SJCRH30 (cell line): Measurements from ENCODE around the gene NAV1. TPM values are rescaled to one million over a fixed set of nuclear protein-coding genes. Genes with fewer than 3 reads are reported as not detected.
A peak's percentile ranks its signal among the peaks of the same experiment; 100 is the strongest.
"Not testable (repeated sequence)": the region's sequence is repeated elsewhere in the genome, so short reads cannot be mapped to it uniquely, and the experiment has no call there.

ENCODE experiments used
- DNase-seq, 2 experiments: peaks; one replicate each; pipeline ENCODE4 v3.0.0-alpha.2; 2015 to 2020
- H3K27ac ChIP-seq: fragments of 250-450 bp; sonication (Bioruptor Pico); 2 replicates; pipeline ENCODE4 v1.5.1; 2020; ENCODE audit warnings: mild to moderate bottlenecking, moderate library complexity
- H3K27me3 ChIP-seq: fragments of 250-450 bp; sonication (Bioruptor Pico); 2 replicates; pipeline ENCODE4 v1.5.1; 2020; ENCODE audit warnings: mild to moderate bottlenecking, moderate library complexity
- H3K36me3 ChIP-seq: fragments of 250-450 bp; sonication (Bioruptor Pico); 2 replicates; pipeline ENCODE4 v1.5.1; 2020; ENCODE audit warnings: mild to moderate bottlenecking, moderate library complexity
- H3K4me1 ChIP-seq: fragments of 250-450 bp; sonication (Bioruptor Pico); 2 replicates; pipeline ENCODE4 v1.5.1; 2020; ENCODE audit warnings: mild to moderate bottlenecking, moderate library complexity
- H3K4me3 ChIP-seq: fragments of 250-450 bp; sonication (Bioruptor Pico); 2 replicates; pipeline ENCODE4 v1.5.1; 2020; ENCODE audit warnings: mild to moderate bottlenecking, moderate library complexity
- H3K9me3 ChIP-seq: fragments of 250-450 bp; sonication (Bioruptor Pico); replicated peaks from 2 replicates; pipeline ENCODE4 v1.5.1; 2020; ENCODE audit warnings: mild to moderate bottlenecking, moderate library complexity
- total RNA-seq: library from RNA; depleted of rRNA; stranded (reverse); fragments of >200 nt; shearing (Covaris generic); gene quantifications from 2 replicates; pipeline ENCODE4 v1.2.3, GENCODE V29; 2014; rRNA removed

The NAV1 gene, protein sequence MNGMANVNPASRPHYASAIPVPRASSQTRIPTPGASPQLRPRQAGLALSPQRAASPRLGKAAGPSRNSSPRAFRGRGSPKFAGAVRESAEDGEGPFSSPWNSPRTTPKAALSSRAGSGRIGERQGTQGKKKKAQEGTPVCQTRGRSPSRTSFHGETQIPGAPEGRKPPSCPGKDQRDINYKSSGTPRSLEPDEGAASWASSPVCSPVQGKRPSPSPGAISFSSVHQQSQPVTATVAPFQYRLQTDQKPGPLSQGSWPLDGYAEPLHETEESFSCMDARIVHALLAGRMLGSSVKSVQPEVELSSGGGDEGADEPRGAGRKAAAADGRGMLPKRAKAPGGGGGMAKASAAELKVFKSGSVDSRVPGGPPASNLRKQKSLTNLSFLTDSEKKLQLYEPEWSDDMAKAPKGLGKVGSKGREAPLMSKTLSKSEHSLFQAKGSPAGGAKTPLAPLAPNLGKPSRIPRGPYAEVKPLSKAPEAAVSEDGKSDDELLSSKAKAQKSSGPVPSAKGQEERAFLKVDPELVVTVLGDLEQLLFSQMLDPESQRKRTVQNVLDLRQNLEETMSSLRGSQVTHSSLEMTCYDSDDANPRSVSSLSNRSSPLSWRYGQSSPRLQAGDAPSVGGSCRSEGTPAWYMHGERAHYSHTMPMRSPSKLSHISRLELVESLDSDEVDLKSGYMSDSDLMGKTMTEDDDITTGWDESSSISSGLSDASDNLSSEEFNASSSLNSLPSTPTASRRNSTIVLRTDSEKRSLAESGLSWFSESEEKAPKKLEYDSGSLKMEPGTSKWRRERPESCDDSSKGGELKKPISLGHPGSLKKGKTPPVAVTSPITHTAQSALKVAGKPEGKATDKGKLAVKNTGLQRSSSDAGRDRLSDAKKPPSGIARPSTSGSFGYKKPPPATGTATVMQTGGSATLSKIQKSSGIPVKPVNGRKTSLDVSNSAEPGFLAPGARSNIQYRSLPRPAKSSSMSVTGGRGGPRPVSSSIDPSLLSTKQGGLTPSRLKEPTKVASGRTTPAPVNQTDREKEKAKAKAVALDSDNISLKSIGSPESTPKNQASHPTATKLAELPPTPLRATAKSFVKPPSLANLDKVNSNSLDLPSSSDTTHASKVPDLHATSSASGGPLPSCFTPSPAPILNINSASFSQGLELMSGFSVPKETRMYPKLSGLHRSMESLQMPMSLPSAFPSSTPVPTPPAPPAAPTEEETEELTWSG (N-terminal part only)
- total RNA-seq, result 63.8 and 68.2 TPM in 2 replicates

DNA sequence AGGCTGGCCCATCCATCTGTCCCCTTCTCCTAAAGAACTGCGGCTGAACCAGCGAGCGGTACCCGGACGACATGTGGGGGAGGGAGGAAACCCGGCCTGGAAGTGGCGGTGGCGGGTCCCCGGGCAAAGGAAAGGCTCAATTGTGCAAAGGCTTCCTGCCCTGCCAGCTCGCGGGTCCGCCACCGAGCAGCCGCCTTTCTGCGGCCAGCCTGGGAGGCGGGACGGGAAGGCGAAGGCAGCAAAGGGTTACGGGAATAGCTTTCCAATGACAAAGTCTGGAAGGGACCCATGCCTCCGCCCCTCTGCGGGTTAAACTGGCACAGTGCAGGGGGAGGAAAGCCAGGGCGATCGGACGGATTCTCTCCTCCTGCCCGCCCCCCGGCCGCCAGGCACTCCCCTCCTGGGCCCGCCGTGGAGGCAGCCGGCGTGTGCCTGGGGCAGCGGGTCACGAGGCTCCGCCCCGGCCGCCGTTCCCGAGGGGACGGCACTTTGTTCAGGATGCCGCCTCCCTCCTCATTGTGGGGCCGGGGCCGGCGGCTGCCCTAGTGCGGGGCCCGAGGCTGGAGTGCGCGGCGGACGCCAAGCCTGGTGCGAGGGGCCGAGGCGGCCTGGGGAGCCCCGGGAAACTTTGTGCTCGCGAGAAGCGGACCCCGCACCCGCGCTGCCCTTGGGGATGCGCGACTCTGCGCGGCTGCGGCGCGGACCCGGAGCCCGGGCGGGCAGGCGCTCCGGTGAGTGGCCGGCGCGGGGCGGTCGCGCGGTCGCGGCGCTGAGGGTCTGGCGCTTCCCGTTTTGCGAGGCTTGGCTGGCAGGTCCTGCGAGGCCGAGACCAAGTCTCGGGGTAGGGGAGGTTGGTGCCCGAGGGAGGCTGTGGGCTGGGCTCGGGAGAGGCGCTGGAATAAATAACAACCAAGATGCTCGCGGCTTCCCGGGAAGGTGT is at the start of gene NAV1:
NAV1 (plus strand) TSS at position 516 of the 940 bp plus-strand sequence. CDS start 83,758 bp downstream, outside the sequence.
- H3K36me3 ChIP-seq, result 0 out of 2 replicates have a peak, but pooled peaks cover 4% of the 10 kb centered on the region
- no peaks in the 10 kb centered on the region for H3K9me3 ChIP-seq
- peak; percentile 94 to 95 for DNase-seq
- H3K4me1 ChIP-seq, result peaks cover 57% of the 10 kb centered on the region
- H3K4me3 ChIP-seq, result peak within 1 kb of the TSS; percentile 75
- peak within 1 kb of the TSS; percentile 94 for H3K27ac ChIP-seq
- H3K27me3 ChIP-seq, result no peaks in the 10 kb centered on the region

DNA sequence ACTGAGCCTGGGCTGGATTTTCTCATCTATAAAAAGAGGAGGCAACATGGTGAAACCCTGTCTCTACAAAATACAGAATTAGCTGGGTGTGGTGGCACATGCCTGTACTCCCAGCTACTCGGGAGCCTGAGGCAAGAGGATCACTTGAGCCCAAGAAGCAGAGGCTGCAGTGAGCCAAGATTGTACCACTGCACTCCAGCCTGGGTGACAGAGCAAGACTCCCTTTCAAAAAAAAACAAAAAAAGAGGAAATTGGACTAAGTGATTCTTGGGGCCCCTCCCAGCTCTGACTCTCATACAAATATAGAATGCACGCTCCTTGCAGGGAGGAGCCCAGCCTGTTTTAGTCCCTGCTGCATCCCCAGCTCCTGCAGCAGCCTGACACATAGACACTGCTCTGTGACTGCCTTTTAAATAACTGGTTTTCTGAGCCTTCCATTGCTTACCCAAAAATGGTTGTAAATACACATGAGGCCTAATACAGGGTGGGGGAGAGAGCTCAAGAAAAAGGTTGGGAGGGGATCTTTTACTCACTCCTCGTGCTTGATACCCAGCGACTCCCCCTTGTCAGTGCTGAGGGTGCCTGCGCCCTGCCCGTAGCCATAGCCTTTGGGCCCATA is 49.2 kb upstream of the NAV1 start:
- H3K27me3 ChIP-seq, result no peaks in the 10 kb centered on the region
- peaks cover 15% of the 10 kb centered on the region; the same call in 1 of the 2 replicates for H3K36me3 ChIP-seq
- H3K27ac ChIP-seq, result peak overlapping the region; percentile 4; the same call in 1 of the 2 replicates
- peaks cover 32% of the 10 kb centered on the region for H3K4me1 ChIP-seq
- no peaks in the 10 kb centered on the region for H3K9me3 ChIP-seq
- H3K4me3 ChIP-seq, result no peak overlapping the region
- no peak for DNase-seq

DNA sequence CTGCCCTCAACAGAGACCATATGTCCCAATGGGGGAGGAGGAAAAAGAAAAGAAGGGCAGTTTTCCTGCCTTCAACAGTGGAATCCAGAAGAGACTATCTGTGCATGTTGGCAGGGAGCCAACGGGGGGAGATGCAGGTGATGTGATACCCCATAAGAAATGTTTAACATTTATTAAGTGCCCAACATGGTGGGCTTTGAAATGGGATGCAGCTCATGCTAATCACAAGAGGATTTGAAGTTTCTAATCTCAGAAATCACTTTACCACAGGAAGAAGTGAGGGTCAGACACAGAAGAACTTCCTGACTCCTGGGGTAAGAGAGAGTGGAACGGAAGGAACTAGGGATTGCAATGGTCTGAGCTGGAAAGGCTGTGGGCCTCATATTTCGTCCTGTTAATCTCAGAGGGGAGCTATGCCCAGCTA is 48.2 kb upstream of the NAV1 start:
- no peaks in the 10 kb centered on the region for H3K9me3 ChIP-seq
- no peaks in the 10 kb centered on the region for H3K27me3 ChIP-seq
- peaks cover 31% of the 10 kb centered on the region for H3K4me1 ChIP-seq
- DNase-seq, result peak in 1 of 2 experiments; percentile 54
- H3K27ac ChIP-seq, result no peak overlapping the region
- H3K4me3 ChIP-seq, result no peak overlapping the region
- H3K36me3 ChIP-seq, result peaks cover 18% of the 10 kb centered on the region; the same call in 1 of the 2 replicates

DNA sequence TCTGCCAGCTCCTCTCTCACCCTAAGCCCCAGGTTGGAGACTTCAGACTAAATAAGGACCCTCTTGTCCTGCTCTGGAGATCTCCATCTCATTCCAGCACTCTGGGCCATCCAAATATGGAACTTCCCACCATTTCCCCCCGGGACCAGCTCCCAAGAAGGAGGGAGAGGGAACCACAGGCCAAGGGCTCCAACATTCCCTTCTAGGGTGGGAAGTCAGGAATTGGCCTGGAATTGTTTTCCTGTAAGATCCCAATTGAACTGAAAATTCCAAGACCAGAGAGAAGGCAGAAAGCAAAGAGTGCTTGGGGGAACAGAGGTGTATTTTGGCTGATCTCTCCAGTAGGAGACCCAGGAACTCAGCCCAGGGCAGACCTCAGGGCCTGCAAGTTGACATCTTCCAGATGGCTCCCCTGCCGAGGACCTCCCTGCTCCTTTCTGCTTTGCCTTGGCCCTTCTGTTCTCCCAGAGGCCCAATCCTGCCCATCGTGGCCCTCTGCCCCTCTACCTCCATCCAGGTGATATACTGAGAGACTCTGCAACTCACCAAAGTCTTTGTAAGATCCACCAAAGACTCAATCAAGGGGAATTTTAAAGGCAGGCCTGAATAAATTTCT is 46.9 kb upstream of the NAV1 start:
- no peak overlapping the region for H3K4me3 ChIP-seq
- H3K27ac ChIP-seq, result no peak overlapping the region
- H3K36me3 ChIP-seq, result peaks cover 17% of the 10 kb centered on the region; the same call in 1 of the 2 replicates
- H3K27me3 ChIP-seq, result no peaks in the 10 kb centered on the region
- H3K4me1 ChIP-seq, result peaks cover 29% of the 10 kb centered on the region
- H3K9me3 ChIP-seq, result no peaks in the 10 kb centered on the region
- no peak for DNase-seq

DNA sequence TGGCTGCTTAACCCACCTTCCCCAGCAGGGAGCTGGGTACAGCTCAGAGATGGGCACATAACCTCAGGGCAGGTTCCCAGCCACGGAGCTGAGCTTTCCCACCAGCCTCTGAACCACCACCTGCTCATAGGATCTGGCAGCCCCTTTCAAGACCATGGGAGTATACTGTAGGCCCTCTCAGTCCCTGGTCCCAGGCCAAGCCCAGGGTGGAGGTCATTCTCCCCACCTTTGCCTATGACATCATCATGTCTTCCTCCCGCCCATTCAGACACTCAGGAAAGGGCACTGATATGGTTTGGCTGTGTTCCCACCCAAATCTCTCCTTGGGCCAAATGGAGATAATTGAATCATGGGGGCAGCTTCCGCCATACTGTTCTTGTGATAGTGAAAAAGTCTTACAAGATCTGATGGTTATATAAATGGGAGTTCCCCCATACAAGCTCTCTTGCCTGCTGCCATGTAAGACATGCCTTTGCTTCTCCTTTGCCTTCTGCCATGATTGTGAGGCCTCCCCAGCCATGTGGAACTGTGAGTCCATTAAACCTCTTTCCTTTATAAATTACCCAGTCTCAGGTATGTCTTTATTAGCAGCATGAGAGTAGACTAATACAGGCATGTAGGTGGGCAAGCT is 45.8 kb upstream of the NAV1 start:
- H3K27ac ChIP-seq, DNase-seq, H3K4me3 ChIP-seq, H3K9me3 ChIP-seq, H3K27me3 ChIP-seq: not testable (repeated sequence)
- peaks cover 17% of the 10 kb centered on the region; the same call in 1 of the 2 replicates for H3K36me3 ChIP-seq
- H3K4me1 ChIP-seq, result peaks cover 29% of the 10 kb centered on the region

DNA sequence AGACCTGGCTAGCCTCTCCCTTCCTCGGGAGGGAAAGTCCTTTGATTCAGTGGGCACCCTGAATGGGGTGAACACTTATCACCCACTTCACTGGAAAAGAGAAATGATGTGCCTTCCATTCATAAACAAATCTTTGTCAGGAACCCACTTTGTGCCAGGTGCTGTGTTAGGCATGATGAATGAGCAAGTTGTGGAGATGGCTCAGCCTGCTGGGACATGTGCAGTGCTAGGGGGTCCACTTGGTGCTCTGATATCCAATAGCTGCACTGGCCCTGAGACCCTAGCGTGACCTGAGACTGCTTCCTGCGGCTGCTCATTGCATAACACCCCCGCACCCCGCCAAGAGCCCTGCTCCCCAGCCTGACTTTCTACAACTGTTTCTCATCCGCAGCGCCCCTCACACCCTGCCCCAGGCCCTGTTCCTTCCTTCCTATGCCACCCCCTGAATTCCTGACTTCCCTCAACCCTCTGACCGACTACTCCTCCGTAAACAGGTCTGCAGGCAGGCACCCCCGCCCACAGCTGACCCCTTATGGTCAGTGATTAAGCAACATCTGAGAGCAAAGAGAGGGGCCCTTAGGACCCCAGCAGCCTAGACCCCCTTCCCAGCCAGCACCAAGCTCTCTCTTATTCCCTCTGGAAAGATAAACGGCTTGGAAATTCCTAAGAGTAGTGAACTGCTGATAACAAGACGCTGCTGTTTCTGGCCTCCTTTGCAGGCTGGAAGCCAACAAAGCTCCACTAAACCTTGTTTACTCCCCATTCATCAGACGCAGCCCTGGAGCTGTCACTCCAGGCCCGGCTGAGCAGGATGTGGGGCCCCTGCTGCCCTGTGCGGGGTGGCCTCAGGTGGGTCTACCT is 44.9 kb upstream of the NAV1 start:
- H3K27ac ChIP-seq, result no peak overlapping the region
- no peaks in the 10 kb centered on the region for H3K9me3 ChIP-seq
- DNase-seq, result no peak
- H3K27me3 ChIP-seq, result no peaks in the 10 kb centered on the region
- H3K4me3 ChIP-seq, result no peak overlapping the region
- peaks cover 17% of the 10 kb centered on the region; the same call in 1 of the 2 replicates for H3K36me3 ChIP-seq
- H3K4me1 ChIP-seq, result peaks cover 29% of the 10 kb centered on the region

DNA sequence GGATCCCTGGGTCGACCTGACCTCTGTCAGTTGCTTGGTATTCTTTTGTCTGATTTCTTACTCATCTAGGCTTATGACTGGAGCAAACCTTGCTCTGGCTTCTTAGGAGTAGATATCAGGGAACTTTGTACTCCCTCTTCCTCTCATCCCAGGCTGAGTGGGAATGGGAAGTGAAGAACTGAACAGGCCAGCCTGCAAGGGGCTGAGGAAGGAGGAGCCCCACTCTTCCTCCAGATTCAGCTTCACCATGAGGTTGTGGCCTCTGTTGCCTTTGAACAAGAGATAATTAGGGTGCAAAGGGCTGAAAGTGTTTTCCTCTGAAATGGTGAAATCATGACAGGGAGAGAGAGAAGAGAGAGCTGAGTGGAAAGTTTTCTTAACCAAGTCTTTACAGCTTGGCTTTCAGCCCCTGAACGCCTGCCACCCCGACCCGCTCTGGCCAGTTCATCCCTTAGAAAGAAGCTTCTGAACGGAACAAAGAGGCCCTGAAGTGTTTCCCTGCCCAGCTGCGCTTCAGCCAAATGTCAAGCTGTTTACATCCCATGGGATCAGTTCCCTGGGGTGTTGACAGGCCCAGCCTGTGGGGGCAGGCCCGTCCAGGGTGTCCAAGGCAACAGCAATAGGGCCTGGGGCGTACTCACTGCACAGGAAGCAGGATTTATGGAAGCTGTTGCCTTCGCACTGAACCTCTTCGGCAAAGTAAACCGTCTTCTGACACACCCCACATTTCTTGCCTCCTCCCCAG is 43.2 kb upstream of the NAV1 start:
- Histone ChIP-seq H3K9me3 (no peaks in the 10 kb centered on the region), H3K4me1 (peaks cover 16% of the 10 kb centered on the region), H3K27ac (no peak overlapping the region), H3K4me3 (no peak overlapping the region), H3K27me3 (no peaks in the 10 kb centered on the region), H3K36me3 (peaks cover 17% of the 10 kb centered on the region; the same call in 1 of the 2 replicates)
- DNase-seq, result peak; percentile 75 to 79

DNA sequence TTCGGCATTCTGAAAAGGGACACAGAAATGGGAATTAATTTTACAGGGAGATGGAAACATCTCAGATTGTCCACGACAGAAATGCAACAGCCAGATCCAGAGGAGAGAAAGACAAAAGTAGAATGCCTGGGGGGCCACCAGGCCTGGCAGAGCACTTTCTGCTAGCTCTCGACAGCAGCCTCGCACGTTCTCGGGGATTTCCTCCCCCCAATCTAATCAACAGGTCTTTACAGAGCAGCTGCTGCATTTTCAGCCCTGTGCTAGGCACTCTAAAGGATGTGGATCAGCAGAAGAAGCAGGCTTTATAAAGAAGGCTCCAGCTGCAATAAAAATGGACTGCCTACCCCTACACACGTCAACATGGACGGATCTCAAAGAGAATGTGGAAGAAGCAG is 42.6 kb upstream of the NAV1 start:
- no peak overlapping the region for H3K27ac ChIP-seq
- H3K4me3 ChIP-seq, result no peak overlapping the region
- H3K27me3 ChIP-seq, result no peaks in the 10 kb centered on the region
- H3K9me3 ChIP-seq, result no peaks in the 10 kb centered on the region
- peaks cover 21% of the 10 kb centered on the region for H3K4me1 ChIP-seq
- no peak for DNase-seq
- peaks cover 17% of the 10 kb centered on the region; the same call in 1 of the 2 replicates for H3K36me3 ChIP-seq

DNA sequence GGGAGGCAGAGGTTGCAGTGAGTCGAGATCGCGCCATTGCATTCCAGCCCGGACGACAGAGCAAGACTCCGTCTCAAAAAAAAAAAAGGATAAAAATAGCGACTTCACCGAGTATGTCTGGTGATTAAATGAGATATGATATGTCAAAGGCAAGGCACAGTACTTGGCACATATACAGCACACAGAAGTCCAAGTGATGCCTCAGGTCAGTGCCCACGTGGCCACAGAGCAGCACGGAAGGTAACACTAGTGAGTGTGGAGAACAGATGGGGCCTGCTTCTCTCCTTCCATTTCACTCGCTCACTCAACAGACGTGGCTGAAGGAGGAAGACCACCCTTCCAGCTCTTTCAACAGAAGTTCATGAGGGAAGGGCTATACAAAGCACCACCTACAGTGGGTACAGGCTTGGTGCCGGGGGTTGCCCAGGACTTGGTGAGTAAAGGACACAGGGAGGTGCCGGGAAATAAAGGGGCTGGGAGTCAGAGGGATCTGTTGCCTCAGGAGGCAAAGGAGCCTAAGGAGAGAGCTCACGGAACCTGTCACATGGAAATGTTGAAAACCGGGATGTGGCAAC is 40.9 kb upstream of the NAV1 start:
- Histone ChIP-seq H3K27ac (no peak overlapping the region), H3K27me3 (no peaks in the 10 kb centered on the region), H3K9me3 (no peaks in the 10 kb centered on the region), H3K4me1 (peaks cover 36% of the 10 kb centered on the region), H3K36me3 (peaks cover 15% of the 10 kb centered on the region; the same call in 1 of the 2 replicates), H3K4me3 (no peak overlapping the region)
- DNase-seq, result no peak

DNA sequence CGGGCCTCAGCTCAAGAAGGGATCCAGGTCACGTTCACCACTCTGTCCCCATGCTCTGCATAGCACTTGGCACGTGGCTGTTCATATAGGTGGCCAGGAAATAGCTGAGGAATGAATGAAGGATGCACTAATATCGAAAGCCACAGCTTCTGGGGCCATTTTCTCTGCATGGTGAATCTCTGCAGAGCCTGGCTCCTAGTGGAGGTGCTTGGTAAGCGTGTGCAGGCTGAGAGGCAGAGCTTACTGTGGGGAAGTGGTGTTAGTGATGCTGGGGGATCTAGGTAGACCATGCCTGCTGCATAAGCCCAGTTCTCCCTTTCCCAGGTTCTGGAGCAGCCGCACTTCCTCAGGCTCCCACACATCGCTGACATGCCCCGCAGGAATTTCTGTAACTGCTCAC is 40.3 kb upstream of the NAV1 start:
- Histone ChIP-seq H3K27me3 (no peaks in the 10 kb centered on the region), H3K9me3 (no peaks in the 10 kb centered on the region), H3K27ac (no peak overlapping the region), H3K36me3 (peaks cover 10% of the 10 kb centered on the region; the same call in 1 of the 2 replicates), H3K4me1 (peaks cover 39% of the 10 kb centered on the region), H3K4me3 (no peak overlapping the region)
- no peak for DNase-seq

DNA sequence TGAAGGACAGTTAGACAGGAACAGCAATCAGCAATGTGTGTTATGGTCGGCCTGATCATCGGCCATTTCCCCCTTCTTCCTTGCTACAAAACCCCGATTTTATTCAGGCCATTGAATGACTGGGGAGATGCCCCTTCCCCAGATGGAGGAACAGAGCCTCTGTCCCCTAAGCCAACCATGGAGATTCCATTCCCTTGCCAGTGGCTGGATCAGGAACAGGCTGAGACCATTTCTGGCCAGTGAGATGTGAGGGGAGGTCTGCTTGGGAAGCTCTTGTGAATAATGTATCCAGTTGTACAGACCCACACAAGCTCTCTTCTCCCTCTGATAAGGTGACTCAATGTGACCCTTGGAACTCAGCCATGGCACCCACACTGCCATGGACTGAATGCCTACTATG is 39.7 kb upstream of the NAV1 start:
- Histone ChIP-seq H3K36me3 (peaks cover 9% of the 10 kb centered on the region; the same call in 1 of the 2 replicates), H3K9me3 (no peaks in the 10 kb centered on the region), H3K4me3 (no peak overlapping the region), H3K27me3 (no peaks in the 10 kb centered on the region), H3K4me1 (peaks cover 45% of the 10 kb centered on the region), H3K27ac (no peak overlapping the region)
- no peak for DNase-seq
